Measurements from ENCODE around the gene ZNF516.

ZNF516 gene

GRCh38 chr18:76392349-76392748, 102.7 kb downstream of the ZNF516 start:
- no peak for DNase-seq

- DNase-seq, result no peak
Observed at GRCh38 chr18:76391746-76392145, 103.3 kb downstream of the ZNF516 start.

- DNase-seq, result no peak
Observed at GRCh38 chr18:76391038-76391437, 104.0 kb downstream of the ZNF516 start.

GRCh38 chr18:76390452-76391035, 104.5 kb downstream of the ZNF516 start:
- DNase-seq, result no peak

GRCh38 chr18:76389716-76390115, 105.3 kb downstream of the ZNF516 start:
- no peak for DNase-seq

GRCh38 chr18:76388891-76389423, 106.1 kb downstream of the ZNF516 start:
- no peak for DNase-seq

- no peak for DNase-seq
Observed at GRCh38 chr18:76388261-76388660, 106.8 kb downstream of the ZNF516 start.

- no peak for DNase-seq
Observed at GRCh38 chr18:76387608-76388007, 107.4 kb downstream of the ZNF516 start.

GRCh38 chr18:76386886-76387285, 108.2 kb downstream of the ZNF516 start:
- DNase-seq, result no peak

- no peak for DNase-seq
Observed at GRCh38 chr18:76386071-76386470, 109.0 kb downstream of the ZNF516 start.

- no peak for DNase-seq
Observed at GRCh38 chr18:76385681-76385975, 109.4 kb downstream of the ZNF516 start.

GRCh38 chr18:76384861-76385680, 110.0 kb downstream of the ZNF516 start:
- DNase-seq, result no peak

- no peak for DNase-seq
Observed at GRCh38 chr18:76384114-76384790, 110.8 kb downstream of the ZNF516 start.

- no peak for DNase-seq
Observed at GRCh38 chr18:76383636-76384035, 111.4 kb downstream of the ZNF516 start.

- no peak for DNase-seq
Observed at GRCh38 chr18:76382275-76382674, 112.8 kb downstream of the ZNF516 start.

- no peak for DNase-seq
Observed at GRCh38 chr18:76380791-76381405, 114.1 kb downstream of the ZNF516 start.

GRCh38 chr18:76380127-76380729, 114.8 kb downstream of the ZNF516 start:
- DNase-seq, result no peak

- DNase-seq, result no peak
Observed at GRCh38 chr18:76379226-76380126, 115.6 kb downstream of the ZNF516 start.

GRCh38 chr18:76378526-76379215, 116.4 kb downstream of the ZNF516 start:
- DNase-seq, result no peak

- no peak for DNase-seq
Observed at GRCh38 chr18:76377359-76377756, 117.7 kb downstream of the ZNF516 start.

GRCh38 chr18:76376668-76377358, 118.2 kb downstream of the ZNF516 start:
- DNase-seq, result no peak

All from activated CD4-positive, alpha-beta T cell treated with anti-CD3 and anti-CD28 coated beads for 1 hour (primary cell).